Hepatocyte (in vitro differentiated cells): ENCODE results near the gene ARHGAP21. TPM values are rescaled to one million over a fixed set of nuclear protein-coding genes. Genes with fewer than 3 reads are reported as not detected.
"Not testable (repeated sequence)": the region's sequence is repeated elsewhere in the genome, so short reads cannot be mapped to it uniquely, and the experiment has no call there.

Experiments used
- DNase-seq: peaks from one replicate; pipeline ENCODE4 v3.0.0-alpha.2; 2016; ENCODE audit warnings: low spot score
- H2AFZ ChIP-seq: fragments of 200-600 bp; sonication (generic); 2 replicates; pipeline ENCODE4 v1.6.0; 2016; ENCODE audit warnings: antibody characterized with exemption, mild to moderate bottlenecking
- H3K27ac ChIP-seq: fragments of 200-600 bp; sonication (generic); 2 replicates; pipeline ENCODE4 v1.5.1; 2016; ENCODE audit warnings: mild to moderate bottlenecking
- H3K27me3 ChIP-seq: fragments of 200-600 bp; sonication (generic); 2 replicates; pipeline ENCODE4 v1.6.1; 2016
- H3K36me3 ChIP-seq: fragments of 200-600 bp; sonication (generic); replicated peaks from 2 replicates; pipeline ENCODE4 v1.5.1; 2016; ENCODE audit warnings: low read depth; ENCODE audit not compliant: insufficient read depth
- H3K4me1 ChIP-seq: fragments of 200-600 bp; sonication (generic); 2 replicates; pipeline ENCODE4 v1.5.1; 2016; ENCODE audit warnings: mild to moderate bottlenecking, moderate library complexity; ENCODE audit not compliant: insufficient read depth
- H3K4me2 ChIP-seq: fragments of 200-600 bp; sonication (generic); 2 replicates; pipeline ENCODE4 v1.6.0; 2016
- H3K4me3 ChIP-seq: fragments of 200-600 bp; sonication (generic); 2 replicates; pipeline ENCODE4 v1.5.1; 2016; ENCODE audit warnings: mild to moderate bottlenecking
- H3K79me2 ChIP-seq: fragments of 200-600 bp; sonication (generic); 2 replicates; pipeline ENCODE4 v1.6.0; 2017; ENCODE audit warnings: mild to moderate bottlenecking
- H3K9me2 ChIP-seq: fragments of 200-600 bp; sonication (generic); replicated peaks from 2 replicates; pipeline ENCODE4 v1.6.0; 2017; ENCODE audit warnings: mild to moderate bottlenecking; ENCODE audit not compliant: insufficient read depth
- H3K9me3 ChIP-seq: fragments of 200-600 bp; sonication (generic); 2 replicates; pipeline ENCODE4 v1.5.1; 2016; ENCODE audit warnings: low read depth, mild to moderate bottlenecking
- H4K20me1 ChIP-seq: fragments of 200-600 bp; sonication (generic); 2 replicates; pipeline ENCODE4 v1.6.0; 2016; ENCODE audit warnings: mild to moderate bottlenecking; ENCODE audit not compliant: insufficient read depth, poor library complexity, severe bottlenecking
- EZH2 ChIP-seq: fragments of 200-600 bp; sonication (generic); IDR thresholded peaks from 2 replicates; pipeline ENCODE4 v1.6.1; 2016; ENCODE audit warnings: antibody characterized with exemption, mild to moderate bottlenecking, borderline replicate concordance
- EZH2phosphoT487 ChIP-seq: fragments of 200-600 bp; sonication (generic); IDR thresholded peaks from one replicate; pipeline ENCODE4 v1.6.1; 2018; ENCODE audit warnings: antibody characterized with exemption, mild to moderate bottlenecking, low read depth, moderate library complexity; ENCODE audit not compliant: unreplicated experiment, severe bottlenecking
- WGBS: methylation state at CpG from one replicate; pipeline ENCODE4 v1.1.6; 2016; ENCODE audit warnings: low lambda C conversion rate; ENCODE audit errors: missing lambda C conversion rate; 5-methylcytosine and 5-hydroxymethylcytosine counted together
- polyA plus RNA-seq: library from polyadenylated mRNA; unstranded; fragments of >200 nt; fragmentation: Nextera tagmentation; extraction: Ambion mirVana; gene quantifications from 2 replicates; pipeline ENCODE4 v1.2.1, GENCODE V29; 2016
- total RNA-seq: library from RNA; depleted of rRNA; stranded (reverse); fragments of >200 nt; gene quantifications from 2 replicates; pipeline ENCODE4 v1.2.3, GENCODE V29; 2014
- TF ChIP-seq, protein P1 (sequence below): fragments of 200-600 bp; sonication (generic); IDR thresholded peaks from 2 replicates; pipeline ENCODE4 v1.5.1; 2016; ENCODE audit warnings: antibody characterized with exemption, mild to moderate bottlenecking; ENCODE audit not compliant: poor library complexity

The ARHGAP21 gene
- total and polyA plus RNA-seq, 2 experiments from 2014 or later, result 15.1 to 70.2 TPM

DNA sequence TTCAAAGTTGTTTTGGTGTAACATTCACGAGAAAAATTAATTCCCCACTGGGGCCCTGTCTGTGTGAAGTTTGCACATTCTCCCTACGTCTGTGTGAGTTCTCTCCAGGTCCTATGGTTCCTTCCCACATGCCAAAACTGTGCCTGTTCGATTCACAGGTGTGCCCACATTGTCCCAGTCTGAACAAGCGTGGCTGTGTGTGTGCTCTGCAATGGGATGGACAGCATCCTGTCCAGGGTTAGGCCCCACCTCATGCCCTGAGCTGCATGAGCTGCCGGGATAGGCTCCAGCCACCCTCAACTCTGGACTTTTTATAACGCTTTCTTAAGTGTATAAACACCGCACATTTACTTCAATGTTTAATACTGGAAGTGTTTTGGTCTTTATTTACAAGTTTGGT, 55.4 kb downstream of the ARHGAP21 start:
- Histone ChIP-seq H4K20me1 (no peaks in the 10 kb centered on the region), H3K4me1 (no peaks in the 10 kb centered on the region), H3K79me2 (peaks cover 43% of the 10 kb centered on the region), H3K36me3 (no peaks in the 10 kb centered on the region), H3K27ac (no peak overlapping the region), H3K4me2 (no peak overlapping the region), H3K9me3 (no peaks in the 10 kb centered on the region), H3K9me2 (no peaks in the 10 kb centered on the region), H3K27me3 (no peaks in the 10 kb centered on the region), H3K4me3 (no peak overlapping the region), H2AFZ (no peak overlapping the region)
- WGBS, result 96% methylated on average over 7 of the region's 7 CpGs
- no peak for TF ChIP-seq EZH2phosphoT487
- TF ChIP-seq, protein P1, sequence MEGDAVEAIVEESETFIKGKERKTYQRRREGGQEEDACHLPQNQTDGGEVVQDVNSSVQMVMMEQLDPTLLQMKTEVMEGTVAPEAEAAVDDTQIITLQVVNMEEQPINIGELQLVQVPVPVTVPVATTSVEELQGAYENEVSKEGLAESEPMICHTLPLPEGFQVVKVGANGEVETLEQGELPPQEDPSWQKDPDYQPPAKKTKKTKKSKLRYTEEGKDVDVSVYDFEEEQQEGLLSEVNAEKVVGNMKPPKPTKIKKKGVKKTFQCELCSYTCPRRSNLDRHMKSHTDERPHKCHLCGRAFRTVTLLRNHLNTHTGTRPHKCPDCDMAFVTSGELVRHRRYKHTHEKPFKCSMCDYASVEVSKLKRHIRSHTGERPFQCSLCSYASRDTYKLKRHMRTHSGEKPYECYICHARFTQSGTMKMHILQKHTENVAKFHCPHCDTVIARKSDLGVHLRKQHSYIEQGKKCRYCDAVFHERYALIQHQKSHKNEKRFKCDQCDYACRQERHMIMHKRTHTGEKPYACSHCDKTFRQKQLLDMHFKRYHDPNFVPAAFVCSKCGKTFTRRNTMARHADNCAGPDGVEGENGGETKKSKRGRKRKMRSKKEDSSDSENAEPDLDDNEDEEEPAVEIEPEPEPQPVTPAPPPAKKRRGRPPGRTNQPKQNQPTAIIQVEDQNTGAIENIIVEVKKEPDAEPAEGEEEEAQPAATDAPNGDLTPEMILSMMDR, result no peak
- no peak for TF ChIP-seq EZH2
- no peak for DNase-seq

DNA sequence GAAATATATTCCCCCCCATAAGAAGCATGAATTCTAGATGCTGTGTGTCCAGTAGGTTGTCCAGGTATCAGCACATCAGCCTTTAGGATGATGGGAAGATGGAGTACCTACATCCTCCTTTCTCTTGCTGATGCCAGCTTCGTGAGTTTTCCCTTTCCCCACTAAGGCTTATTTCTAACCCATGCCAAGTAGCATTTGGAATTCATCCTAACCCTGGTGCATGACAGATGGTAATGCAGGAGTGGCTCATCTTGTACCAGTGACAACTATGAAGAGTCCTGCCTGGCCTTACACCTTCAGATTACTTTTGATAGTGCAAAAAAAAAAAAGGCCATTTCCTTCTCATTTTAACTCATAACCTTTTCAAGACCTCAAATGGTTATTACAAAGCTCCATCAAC, 58.7 kb downstream of the ARHGAP21 start:
- Histone ChIP-seq H3K27me3 (no peaks in the 10 kb centered on the region), H4K20me1 (no peaks in the 10 kb centered on the region), H3K36me3 (no peaks in the 10 kb centered on the region), H3K4me1 (no peaks in the 10 kb centered on the region), H3K27ac (no peak overlapping the region), H3K4me3 (no peak overlapping the region), H3K9me2 (no peaks in the 10 kb centered on the region), H2AFZ (no peak overlapping the region), H3K4me2 (no peak overlapping the region), H3K79me2 (peaks cover 10% of the 10 kb centered on the region), H3K9me3 (no peaks in the 10 kb centered on the region)
- TF ChIP-seq EZH2phosphoT487, result no peak
- no peak for DNase-seq
- WGBS, result 100% methylated on average over 1 of the region's 1 CpG

DNA sequence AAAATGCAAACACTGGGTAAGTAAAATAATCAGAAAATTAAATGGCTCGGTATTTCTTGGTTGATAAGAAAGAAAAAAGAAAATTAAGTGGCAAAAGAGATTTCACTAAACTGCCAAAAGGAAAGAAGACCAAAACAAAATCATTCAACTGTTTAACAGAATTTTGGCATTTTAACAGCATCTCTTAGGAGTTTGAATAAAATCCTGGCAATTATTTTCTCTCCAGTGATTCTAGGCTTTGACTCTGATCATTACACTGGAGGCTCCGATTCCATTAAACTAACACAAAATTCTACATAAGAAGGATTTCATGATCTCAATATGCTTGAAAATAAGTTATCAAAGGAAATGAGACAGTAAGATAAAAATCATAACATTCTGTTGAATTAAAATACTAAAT, 62.3 kb downstream of the ARHGAP21 start:
- TF ChIP-seq, protein P1, result no peak
- no peak for TF ChIP-seq EZH2
- Histone ChIP-seq H2AFZ (no peak overlapping the region), H3K36me3 (no peaks in the 10 kb centered on the region), H3K4me2 (no peak overlapping the region), H4K20me1 (no peaks in the 10 kb centered on the region), H3K79me2 (no peaks in the 10 kb centered on the region), H3K4me1 (no peaks in the 10 kb centered on the region), H3K9me2 (no peaks in the 10 kb centered on the region), H3K27ac (no peak overlapping the region), H3K27me3 (no peaks in the 10 kb centered on the region), H3K4me3 (no peak overlapping the region), H3K9me3 (no peaks in the 10 kb centered on the region)
- WGBS, result 92% methylated on average over 2 of the region's 2 CpGs
- DNase-seq, result no peak

DNA sequence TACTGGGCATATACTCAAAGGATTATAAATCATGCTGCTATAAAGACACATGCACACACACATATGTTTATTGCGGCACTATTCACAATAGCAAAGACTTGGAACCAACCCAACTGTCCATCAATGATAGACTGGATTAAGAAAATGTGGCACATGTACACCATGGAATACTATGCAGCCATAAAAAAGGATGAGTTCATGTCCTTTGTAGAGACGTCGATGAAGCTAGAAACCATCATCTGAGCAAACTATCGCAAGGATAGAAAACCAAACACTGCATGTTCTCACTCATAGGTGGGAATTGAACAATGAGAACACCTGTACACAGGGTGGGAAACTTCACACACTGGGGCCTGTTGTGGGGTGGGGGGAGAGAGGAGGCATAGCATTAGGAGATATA, 65.4 kb downstream of the ARHGAP21 start:
- 99% methylated on average over 4 of the region's 4 CpGs for WGBS
- H3K9me2 ChIP-seq, H4K20me1 ChIP-seq, H3K36me3 ChIP-seq, H3K9me3 ChIP-seq, H2AFZ ChIP-seq, H3K4me1 ChIP-seq, DNase-seq, H3K4me3 ChIP-seq, H3K27me3 ChIP-seq, H3K4me2 ChIP-seq, H3K27ac ChIP-seq, H3K79me2 ChIP-seq: not testable (repeated sequence)

DNA sequence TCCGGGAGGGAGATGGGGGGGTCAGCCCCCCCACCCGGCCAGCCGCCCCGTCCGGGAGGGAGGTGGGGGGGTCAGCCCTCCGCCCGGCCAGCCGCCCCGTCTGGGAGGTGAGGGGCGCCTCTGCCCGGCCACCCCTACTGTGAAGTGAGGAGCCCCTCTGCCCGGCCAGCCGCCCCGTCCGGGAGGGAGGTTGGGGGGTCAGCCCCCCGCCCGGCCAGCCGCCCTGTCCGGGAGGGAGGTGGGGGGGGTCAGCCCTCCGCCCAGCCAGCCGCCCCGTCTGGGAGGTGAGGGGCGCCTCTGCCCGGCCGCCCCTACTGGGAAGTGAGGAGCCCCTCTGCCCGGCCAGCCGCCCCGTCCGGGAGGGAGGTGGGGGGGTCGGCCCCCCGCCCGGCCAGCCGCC, 67.4 kb downstream of the ARHGAP21 start:
- DNase-seq, H3K9me2 ChIP-seq, H3K27ac ChIP-seq, H3K4me3 ChIP-seq, H3K9me3 ChIP-seq, H3K4me2 ChIP-seq, H3K4me1 ChIP-seq, H3K27me3 ChIP-seq, H3K36me3 ChIP-seq, H2AFZ ChIP-seq, H4K20me1 ChIP-seq: not testable (repeated sequence)
- no CpG with 5 or more reads among the region's 33 CpGs for WGBS
- H3K79me2 ChIP-seq, result peaks cover 15% of the 10 kb centered on the region
